Measurements from ENCODE around the gene CALCOCO2. TPM values are rescaled to one million over a fixed set of nuclear protein-coding genes. Genes with fewer than 3 reads are reported as not detected.

CALCOCO2 gene
- total and polyA plus RNA-seq, 11 donors, result 102 to 322 (median 222) TPM

DNA sequence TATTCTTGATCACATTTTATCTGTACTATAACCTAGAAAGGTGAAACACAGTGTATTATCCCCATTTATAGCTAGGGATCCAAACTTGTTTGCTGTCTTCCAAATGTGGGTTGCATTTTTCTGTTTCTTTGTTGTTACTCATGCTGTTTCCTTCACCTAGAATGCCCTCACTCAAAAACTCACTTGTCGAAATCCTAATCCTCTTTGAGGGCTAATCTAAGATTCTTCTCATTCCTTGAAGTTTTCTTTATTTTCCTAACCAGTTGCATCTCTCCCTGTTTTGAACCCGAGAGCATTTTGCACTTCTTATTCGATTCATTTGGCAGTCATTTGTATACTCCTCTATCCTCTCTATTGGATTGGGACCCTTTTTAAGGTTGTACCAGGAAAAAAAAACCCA is 9.6 kb downstream of the CALCOCO2 start:
- TF ChIP-seq POLR2A (IDR thresholded peaks at IDR 0.05), result no peak
- no peak for TF ChIP-seq CTCF (IDR thresholded peaks at IDR 0.05)
- no peak for ATAC-seq
- H3K27ac ChIP-seq, result peak overlapping the region; percentile 86 to 95 (median 90)
- no peaks in the 10 kb centered on the region for H3K9me3 ChIP-seq
- peaks cover 0 to 44% (median 27%) of the 10 kb centered on the region in 9 donors for H3K36me3 ChIP-seq
- no peaks in the 10 kb centered on the region for H3K27me3 ChIP-seq
- peaks cover 18 to 89% (median 66%) of the 10 kb centered on the region in 12 donors for H3K4me1 ChIP-seq
- 34 to 56% (median 47%) methylated on average over 3 of the region's 3 CpGs for WGBS, 4 donors
- H3K4me3 ChIP-seq, result peak overlapping the region in 2 of 12 donors; percentile 47 to 52
- no peak for DNase-seq
- intact Hi-C loops (cut with DNase I), result loop anchor here in 2 of 10 donors (2.0 to 5.0 kb wide), 2 partner anchors 32 to 37 kb away; no protein-coding TSS in a partner anchor

DNA sequence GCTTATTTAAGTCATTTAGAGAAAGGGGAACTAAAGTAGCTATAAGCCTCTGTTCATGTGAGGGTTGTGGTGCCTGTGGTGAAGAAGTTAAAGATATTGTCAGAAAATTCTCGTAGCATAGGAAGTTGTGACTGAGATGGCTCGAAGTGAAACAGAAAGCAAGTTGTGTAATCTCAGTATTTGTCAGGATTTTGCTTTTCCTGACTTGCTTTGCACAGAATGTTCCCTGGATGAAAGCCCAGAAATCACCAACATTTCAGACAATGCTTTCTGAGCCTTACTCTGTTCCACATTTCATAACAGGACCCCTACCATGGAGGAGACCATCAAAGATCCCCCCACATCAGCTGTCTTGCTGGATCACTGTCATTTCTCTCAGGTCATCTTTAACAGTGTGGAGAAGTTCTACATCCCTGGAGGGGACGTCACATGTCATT is 10.6 kb downstream of the CALCOCO2 start:
- peak; percentile 64 to 86 (median 75) for ATAC-seq
- TF ChIP-seq POLR2A (IDR thresholded peaks at IDR 0.05), result peak in 1 of 2 donors; percentile 57
- TF ChIP-seq CTCF (IDR thresholded peaks at IDR 0.05), result no peak
- Histone ChIP-seq H3K9me3 (no peaks in the 10 kb centered on the region), H3K27me3 (no peaks in the 10 kb centered on the region), H3K27ac (peak overlapping the region; percentile 86 to 95 (median 90)), H3K36me3 (peaks cover 0 to 45% (median 37%) of the 10 kb centered on the region in 9 donors), H3K4me1 (peaks cover 18 to 87% (median 59%) of the 10 kb centered on the region in 12 donors), H3K4me3 (peak overlapping the region in 11 of 12 donors; percentile 2 to 52 (median 38))
- WGBS, 4 donors, result 2 to 30% (median 6%) methylated on average over 3 of the region's 3 CpGs
- intact Hi-C loops (cut with DNase I), result loop anchor here in 2 of 10 donors (2.0 to 5.0 kb wide), 2 partner anchors 31 to 36 kb away; no protein-coding TSS in a partner anchor
- peak in 2 of 5 donors; percentile 23 to 55 for DNase-seq

GRCh38 chr17:48842746-48843145 is 11.9 kb downstream of the CALCOCO2 start:
- Histone ChIP-seq H3K36me3 (peaks cover 0 to 59% (median 50%) of the 10 kb centered on the region in 9 donors), H3K4me3 (peak overlapping the region in 6 of 12 donors; percentile 3 to 43 (median 28)), H3K27me3 (no peaks in the 10 kb centered on the region), H3K9me3 (no peaks in the 10 kb centered on the region), H3K27ac (peak overlapping the region; percentile 86 to 95 (median 90)), H3K4me1 (peaks cover 18 to 78% (median 51%) of the 10 kb centered on the region in 12 donors)
- TF ChIP-seq CTCF (IDR thresholded peaks at IDR 0.05), result no peak
- ATAC-seq (no peak), DNase-seq (no peak)
- intact Hi-C loops (cut with DNase I), result loop anchor here in 1 of 10 donors (5.0 kb wide), 1 partner anchor 35 kb away; no protein-coding TSS in a partner anchor
- 71 to 85% (median 75%) methylated on average over 3 of the region's 3 CpGs for WGBS, 4 donors

DNA sequence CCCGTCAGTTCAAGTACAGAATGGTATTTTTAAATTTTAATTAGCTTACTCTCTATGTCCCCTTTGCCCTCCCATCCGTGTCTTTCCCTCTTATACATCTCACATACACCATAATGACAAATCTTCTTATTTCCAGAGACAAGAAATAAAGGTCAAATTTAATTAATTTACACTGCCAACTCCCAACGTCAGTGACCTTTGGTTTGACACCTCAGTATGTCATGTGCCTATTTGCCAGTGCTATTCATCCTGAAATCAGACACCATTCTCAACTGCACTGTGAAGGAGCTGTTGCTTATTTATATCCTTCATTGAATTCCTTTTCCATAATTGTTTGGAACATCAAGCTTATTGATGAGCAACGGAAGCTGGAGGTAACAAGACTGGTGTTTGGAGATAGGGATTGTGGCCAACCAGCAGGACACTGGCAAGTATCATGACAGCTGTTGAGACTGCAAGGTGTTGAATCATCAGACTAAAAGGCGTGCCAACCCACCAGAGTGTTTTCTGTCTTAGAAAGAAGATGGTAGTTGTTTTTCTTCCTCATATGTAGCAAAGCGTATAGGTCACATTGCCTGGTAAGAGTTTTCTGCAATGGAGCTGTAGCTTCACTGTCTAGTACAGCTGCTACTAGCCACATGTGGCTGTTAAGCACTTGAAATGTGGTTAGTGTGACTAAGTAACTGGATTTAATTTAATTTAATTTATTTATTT is 12.5 kb downstream of the CALCOCO2 start:
- DNase-seq, result no peak
- peak overlapping the region in 1 of 12 donors; percentile 43 for H3K4me3 ChIP-seq
- no peak for TF ChIP-seq POLR2A (IDR thresholded peaks at IDR 0.05)
- no peak for TF ChIP-seq CTCF (IDR thresholded peaks at IDR 0.05)
- 51 to 63% (median 53%) methylated on average over 6 of the region's 6 CpGs for WGBS, 4 donors
- H3K9me3 ChIP-seq, result no peaks in the 10 kb centered on the region
- H3K36me3 ChIP-seq, result peaks cover 0 to 65% (median 56%) of the 10 kb centered on the region in 9 donors
- no peaks in the 10 kb centered on the region for H3K27me3 ChIP-seq
- ATAC-seq, result peak in 2 of 4 donors; percentile 68 to 74
- peak overlapping the region; percentile 8 to 95 (median 88) for H3K27ac ChIP-seq
- peaks cover 17 to 72% (median 47%) of the 10 kb centered on the region in 12 donors for H3K4me1 ChIP-seq
- intact Hi-C loops (cut with DNase I), result loop anchor here in 1 of 10 donors (5.0 kb wide), 1 partner anchor 34 kb away; no protein-coding TSS in a partner anchor

Measured in heart left ventricle (tissue), 16 donors.